Suppressor macrophage treated with lipopolysaccharide for 4 hours (primary cell): ENCODE measurements around the gene KCNQ1.

ENCODE experiments used
- DNase-seq: peaks from one replicate; pipeline ENCODE4 v3.0.0-alpha.2; 2020

KCNQ1 gene

GRCh38 chr11:2660357-2660939 lies 215.6 kb downstream of the KCNQ1 start:
- no peak for DNase-seq

GRCh38 chr11:2661173-2662023 lies 216.6 kb downstream of the KCNQ1 start:
- no peak for DNase-seq

DNA sequence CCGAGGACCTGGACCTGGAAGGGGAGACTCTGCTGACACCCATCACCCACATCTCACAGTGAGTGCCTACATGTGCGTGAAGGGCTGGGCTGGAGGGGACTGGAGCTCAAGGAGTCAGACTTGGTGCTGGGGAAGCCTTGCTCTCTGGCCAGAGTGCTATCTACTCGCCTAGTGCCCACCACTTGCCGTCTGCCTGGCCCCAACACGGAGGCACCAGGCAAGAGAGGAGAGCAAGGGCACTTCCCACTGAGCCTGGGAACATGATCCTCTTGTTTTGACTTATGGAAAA lies 217.2 kb downstream of the KCNQ1 start:
- DNase-seq: no peak

GRCh38 chr11:2662430-2663299 lies 217.9 kb downstream of the KCNQ1 start:
- no peak for DNase-seq

DNA sequence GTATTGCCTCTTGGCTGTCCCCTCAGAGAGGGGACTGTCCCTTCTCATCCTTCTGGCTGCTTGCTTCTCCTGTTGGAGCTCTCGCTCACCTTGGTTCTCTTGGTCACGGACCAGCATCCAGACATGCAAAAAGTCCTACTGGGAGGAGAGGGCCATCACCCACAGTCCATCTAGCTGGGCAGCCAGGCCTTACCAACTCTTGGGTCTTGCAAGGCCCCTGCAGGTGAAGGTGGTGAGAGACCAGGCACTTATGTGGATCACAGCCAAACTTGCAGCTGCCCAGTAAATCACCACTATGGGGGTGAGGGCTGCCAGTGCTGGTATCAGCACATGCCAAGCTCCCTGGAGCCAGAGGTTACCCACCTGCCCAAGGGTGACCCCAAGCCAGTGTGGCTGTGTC lies 218.7 kb downstream of the KCNQ1 start:
- DNase-seq: no peak

GRCh38 chr11:2663915-2664314 lies 219.1 kb downstream of the KCNQ1 start:
- no peak for DNase-seq

GRCh38 chr11:2664376-2664775 lies 219.6 kb downstream of the KCNQ1 start:
- DNase-seq: no peak

- DNase-seq: no peak
These were observed 220.2 kb downstream of the KCNQ1 start for GRCh38 chr11:2664791-2665525.

- no peak for DNase-seq
These were observed 221.0 kb downstream of the KCNQ1 start for GRCh38 chr11:2665526-2666400.

DNA sequence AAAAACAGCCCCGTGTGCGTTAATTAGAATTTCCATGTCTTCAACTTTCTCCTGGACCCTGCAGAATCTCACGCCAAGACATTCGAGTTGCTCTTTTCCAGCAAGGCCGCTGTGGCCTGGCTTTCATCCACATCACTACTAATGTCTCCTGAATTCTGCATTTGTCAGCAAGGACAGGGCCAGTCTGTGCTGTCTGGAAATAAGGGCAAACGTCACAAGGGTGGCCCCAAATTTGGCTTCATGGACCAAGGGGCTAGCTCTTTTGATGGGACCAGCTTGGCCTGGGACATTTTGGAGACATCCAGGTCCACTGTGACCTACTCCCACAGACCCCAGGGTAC lies 221.6 kb downstream of the KCNQ1 start:
- no peak for DNase-seq

DNA sequence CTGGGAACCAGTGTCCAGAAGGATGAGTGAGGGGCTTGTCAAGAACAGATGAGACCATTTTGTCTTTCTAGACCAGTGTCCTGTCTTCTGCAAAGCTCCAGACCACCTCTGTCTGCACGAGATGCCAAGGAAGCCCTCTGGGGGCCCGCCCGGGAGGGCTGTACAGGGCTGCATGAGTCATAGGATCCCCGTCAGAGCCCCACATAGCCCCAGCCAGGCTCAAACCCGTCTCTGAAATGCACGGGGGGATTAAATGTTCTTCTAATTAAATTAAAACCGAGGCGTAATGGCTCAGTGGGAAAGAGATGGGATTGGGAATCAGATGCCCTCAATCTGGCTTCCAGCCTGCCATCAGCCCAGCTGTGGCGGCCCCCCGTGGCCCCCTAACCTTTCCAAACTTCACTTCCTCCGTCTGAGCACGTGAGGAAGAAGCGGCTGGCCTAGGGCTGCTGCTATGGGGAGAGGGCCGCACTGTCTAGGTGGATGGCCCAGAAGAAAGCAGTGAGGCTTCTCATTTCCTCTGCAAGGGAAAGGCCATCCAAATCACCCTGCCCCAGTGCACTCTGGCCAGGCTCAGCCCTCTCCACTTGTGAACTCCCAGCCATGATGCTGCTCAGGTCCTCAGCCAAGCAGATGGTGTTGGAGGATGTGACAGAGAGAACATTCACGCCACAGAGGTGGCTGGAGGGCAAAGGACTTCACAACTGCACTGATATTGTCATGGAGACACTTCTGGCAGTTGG lies 222.2 kb downstream of the KCNQ1 start:
- DNase-seq: no peak

GRCh38 chr11:2667940-2668339 lies 223.1 kb downstream of the KCNQ1 start:
- no peak for DNase-seq

DNA sequence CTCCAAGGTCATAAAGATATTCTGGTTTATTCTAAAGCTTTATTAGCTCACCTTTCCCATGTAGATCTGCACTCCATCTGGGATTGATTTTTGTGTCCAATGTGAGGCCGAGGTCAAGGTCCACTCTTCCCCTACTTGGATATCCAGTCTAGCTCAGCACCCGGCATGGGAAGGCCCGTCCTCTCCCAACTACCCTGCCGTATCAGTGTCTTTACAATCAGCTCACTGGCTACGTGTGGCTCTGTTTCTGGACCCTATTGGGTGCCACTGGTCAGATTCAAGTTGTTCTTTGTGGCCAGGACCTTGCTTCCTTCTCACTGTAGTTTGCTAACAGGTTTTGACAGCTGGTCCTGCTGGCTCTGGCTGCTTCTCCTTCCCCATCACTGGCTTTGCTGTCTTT lies 224.1 kb downstream of the KCNQ1 start:
- no peak for DNase-seq

DNA sequence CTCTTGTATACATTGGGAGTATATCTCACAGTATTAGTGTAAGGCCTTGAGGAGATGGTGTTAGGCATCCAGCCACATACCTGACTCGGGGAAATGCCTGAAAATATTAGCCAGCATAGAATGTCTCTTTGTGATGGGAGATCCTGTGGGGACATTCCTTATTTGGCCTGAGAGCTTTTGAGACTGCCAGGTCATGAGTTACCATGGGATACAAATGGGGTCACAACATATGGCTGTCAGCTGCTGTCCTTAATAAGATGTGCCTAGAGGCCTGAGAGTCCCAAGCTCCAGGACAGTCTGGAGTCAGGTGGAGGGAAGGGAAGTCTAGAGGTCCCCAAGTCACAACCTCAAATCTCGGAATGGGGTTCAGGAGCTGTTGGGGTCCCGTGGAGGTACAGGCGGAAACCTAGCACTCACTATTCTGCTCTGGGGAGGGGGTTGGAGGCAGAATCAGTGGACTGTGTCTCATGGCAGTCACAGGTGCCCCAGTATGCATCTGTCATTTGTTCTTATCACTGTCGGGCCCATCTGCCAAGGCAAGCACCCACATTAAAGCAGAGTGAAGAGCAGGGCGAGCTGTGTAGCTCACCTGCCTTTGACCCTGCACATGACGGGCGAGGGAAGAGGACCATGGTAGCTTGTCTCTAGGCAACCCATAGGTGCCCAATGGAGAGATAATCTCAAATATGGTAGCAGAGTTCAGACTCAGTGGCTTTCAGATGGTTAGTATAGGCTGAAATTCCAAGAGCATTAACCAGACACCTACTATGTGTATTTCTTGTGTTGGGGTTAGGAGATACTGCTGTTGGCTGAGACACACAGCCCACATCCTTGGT lies 225.0 kb downstream of the KCNQ1 start:
- DNase-seq: no peak

DNA sequence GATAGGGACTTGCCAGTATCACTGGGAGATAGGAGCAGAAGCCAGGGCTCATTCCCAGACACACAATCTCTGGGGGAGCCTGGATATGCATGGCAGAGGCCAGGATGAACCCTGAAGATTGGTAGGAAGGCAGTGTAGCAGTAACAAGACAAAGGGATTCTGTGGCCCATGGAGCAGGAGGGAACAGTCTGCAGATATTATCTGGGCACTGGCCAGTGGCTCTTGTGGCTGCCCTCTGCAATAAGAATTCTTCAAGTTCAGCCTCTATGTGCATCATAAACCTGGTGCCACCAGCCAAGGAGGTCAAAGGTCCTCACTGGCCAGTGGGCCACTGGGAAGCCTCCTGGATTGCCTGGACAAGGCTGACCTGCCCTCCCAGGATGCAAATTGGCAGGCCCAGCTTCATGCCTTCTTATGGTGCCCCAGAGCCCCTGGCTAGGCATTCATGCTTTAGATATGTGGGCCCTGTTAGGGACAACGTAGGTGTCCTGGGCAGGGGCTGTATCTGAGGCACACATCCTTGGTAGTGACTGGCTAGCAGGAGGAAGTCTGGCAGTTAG lies 225.8 kb downstream of the KCNQ1 start:
- DNase-seq: no peak

DNA sequence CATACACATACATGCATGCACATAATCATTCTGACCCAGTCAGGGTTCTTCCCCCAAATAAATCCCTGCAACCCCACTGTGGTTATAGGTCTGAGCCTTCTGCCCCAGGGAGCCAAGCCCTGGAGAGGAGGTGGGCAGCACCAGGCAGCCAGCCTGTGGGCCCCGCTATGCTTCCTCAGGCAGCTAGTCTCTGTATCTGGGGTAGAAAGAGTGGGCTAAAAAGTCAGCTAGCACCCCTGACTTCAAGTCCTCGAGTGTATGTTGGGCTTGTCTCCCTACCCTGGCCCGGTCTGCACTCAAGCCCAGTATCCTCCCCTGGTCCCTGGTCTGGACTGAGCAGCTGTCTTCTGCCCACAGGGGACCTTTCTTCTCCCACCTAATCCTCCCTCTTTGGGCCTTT lies 226.9 kb downstream of the KCNQ1 start:
- no peak for DNase-seq

GRCh38 chr11:2672553-2673249 lies 227.9 kb downstream of the KCNQ1 start:
- DNase-seq: no peak

DNA sequence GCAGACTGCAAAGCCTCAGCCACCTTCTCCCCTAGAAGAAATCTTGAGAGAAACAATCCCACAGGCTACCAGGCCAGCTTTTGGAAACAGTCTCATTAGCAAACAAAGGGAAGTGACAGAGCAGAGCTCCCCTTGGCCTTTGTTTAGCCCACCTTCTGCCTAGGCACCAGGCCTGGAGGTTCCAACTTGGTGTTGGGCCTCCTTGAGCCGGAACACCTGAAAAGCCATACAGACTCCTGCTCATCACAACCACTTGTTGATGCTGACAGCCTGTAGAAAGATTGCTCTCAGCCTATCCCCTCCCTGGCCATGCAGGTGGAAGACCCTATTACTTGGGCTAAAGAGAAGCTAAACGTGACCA lies 228.4 kb downstream of the KCNQ1 start:
- DNase-seq: no peak

DNA sequence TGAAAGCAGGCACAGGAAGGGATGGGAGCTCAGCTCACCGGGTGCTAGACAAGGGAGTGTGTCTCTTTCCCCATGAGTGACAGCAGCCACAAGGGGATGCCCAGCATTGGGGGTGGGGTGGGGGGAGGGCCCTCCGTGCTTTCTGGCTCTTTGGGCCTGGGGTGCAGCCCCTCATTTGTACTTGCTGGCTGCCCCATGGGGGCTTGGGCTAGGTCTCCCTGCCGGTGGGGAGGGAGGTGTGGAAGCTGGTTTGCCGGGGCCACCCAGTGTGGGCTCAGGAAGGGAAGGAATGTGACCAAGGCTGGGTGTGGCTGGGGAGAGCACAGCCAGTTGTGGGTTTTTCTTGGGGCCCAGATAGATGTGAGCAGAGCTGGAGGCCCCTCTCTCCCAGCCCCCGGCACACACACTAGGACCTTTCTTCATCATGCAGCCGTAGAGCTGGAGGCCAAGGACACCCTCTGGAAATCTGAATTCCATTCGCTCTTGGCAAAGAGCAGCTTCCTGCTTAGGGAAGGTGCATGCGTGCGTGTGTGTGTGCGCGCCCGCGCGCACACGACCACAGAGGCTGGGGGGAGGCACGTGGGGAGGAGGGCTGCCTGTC lies 229.2 kb downstream of the KCNQ1 start:
- DNase-seq: no peak
